Hematopoietic multipotent progenitor cell treated with erythropoietin and hydrocortisone succinate and interleukin-3 and kit ligand, for 8 days (in vitro differentiated cells): ENCODE data around the gene JAZF1.
A peak's percentile ranks its signal among the peaks of the same experiment; 100 is the strongest.

Experiments used
- DNase-seq: peaks from one replicate; pipeline ENCODE4 v3.0.0-alpha.2; 2015

Gene JAZF1

GRCh38 chr7:28191184-28191583, 10.6 kb upstream of the JAZF1 start:
- no peak for DNase-seq

GRCh38 chr7:28190077-28190710, 9.6 kb upstream of the JAZF1 start:
- no peak for DNase-seq

- DNase-seq, result no peak
These were observed 6.4 kb upstream of the JAZF1 start for GRCh38 chr7:28187012-28187411.

- DNase-seq, result no peak
These were observed 3.0 kb upstream of the JAZF1 start for GRCh38 chr7:28183627-28184026.

GRCh38 chr7:28182071-28182471, 1.5 kb upstream of the JAZF1 start:
- DNase-seq, result peak; percentile 96

GRCh38 chr7:28181416-28181815, 821 bp upstream of the JAZF1 start:
- no peak for DNase-seq

GRCh38 chr7:28180031-28180363, 598 bp downstream of the JAZF1 start:
- DNase-seq, result no peak

- peak; percentile 71 for DNase-seq
These were observed 1.2 kb downstream of the JAZF1 start for GRCh38 chr7:28179120-28180030.

GRCh38 chr7:28178599-28178998, 2.0 kb downstream of the JAZF1 start:
- DNase-seq, result no peak

- DNase-seq, result no peak
These were observed 2.8 kb downstream of the JAZF1 start for GRCh38 chr7:28177836-28178235.

- no peak for DNase-seq
These were observed 4.0 kb downstream of the JAZF1 start for GRCh38 chr7:28176645-28177044.

GRCh38 chr7:28176174-28176573, 4.4 kb downstream of the JAZF1 start:
- DNase-seq, result no peak

GRCh38 chr7:28174901-28175661, 5.5 kb downstream of the JAZF1 start:
- no peak for DNase-seq

- no peak for DNase-seq
These were observed 6.2 kb downstream of the JAZF1 start for GRCh38 chr7:28174442-28174841.

- DNase-seq, result no peak
These were observed 7.1 kb downstream of the JAZF1 start for GRCh38 chr7:28173531-28173930.

GRCh38 chr7:28172958-28173357, 7.6 kb downstream of the JAZF1 start:
- no peak for DNase-seq

GRCh38 chr7:28170701-28171100, 9.9 kb downstream of the JAZF1 start:
- no peak for DNase-seq

GRCh38 chr7:28169230-28169629, 11.4 kb downstream of the JAZF1 start:
- DNase-seq, result no peak

GRCh38 chr7:28168393-28169158, 12.0 kb downstream of the JAZF1 start:
- DNase-seq, result no peak

GRCh38 chr7:28166982-28167715, 13.4 kb downstream of the JAZF1 start:
- DNase-seq, result no peak

GRCh38 chr7:28165961-28166955, 14.3 kb downstream of the JAZF1 start:
- DNase-seq, result no peak
